Measurements from ENCODE around the gene PAX2. TPM values are rescaled to one million over a fixed set of nuclear protein-coding genes. Genes with fewer than 3 reads are reported as not detected.

PAX2 gene
- polyA plus RNA-seq, 1 experiment: not detected

- no peak overlapping the region for H3K4me3 ChIP-seq (ENCODE audit: low read depth, low read length)
- ChIA-PET POLR2A (no interaction called here), CTCF (no interaction called here)
- no peak for DNase-seq (ENCODE audit: low read depth)
- peaks cover 35% of the 10 kb centered on the region for H3K27me3 ChIP-seq (ENCODE audit: control insufficient read depth, insufficient read depth, low read length)
- no peaks in the 10 kb centered on the region for H3K36me3 ChIP-seq (ENCODE audit: control insufficient read depth, insufficient read depth, low read length)
- TF ChIP-seq CTCF (IDR thresholded peaks at IDR 0.05; ENCODE audit: insufficient read depth, low read depth, low read length): no peak
Measured at GRCh38 chr10:100802607-100803006, 57.2 kb downstream of the PAX2 start.

- no peak for TF ChIP-seq CTCF (IDR thresholded peaks at IDR 0.05; ENCODE audit: insufficient read depth, low read depth, low read length)
- DNase-seq (ENCODE audit: low read depth): no peak
- H3K27me3 ChIP-seq (ENCODE audit: control insufficient read depth, insufficient read depth, low read length): peaks cover 36% of the 10 kb centered on the region
- H3K4me3 ChIP-seq (ENCODE audit: low read depth, low read length): no peak overlapping the region
- H3K36me3 ChIP-seq (ENCODE audit: control insufficient read depth, insufficient read depth, low read length): no peaks in the 10 kb centered on the region
- ChIA-PET POLR2A (no interaction called here), CTCF (no interaction called here)
Measured at GRCh38 chr10:100803492-100803891, 58.1 kb downstream of the PAX2 start.

GRCh38 chr10:100803908-100804307 lies 58.5 kb downstream of the PAX2 start:
- no peak overlapping the region for H3K4me3 ChIP-seq (ENCODE audit: low read depth, low read length)
- POLR2A ChIA-PET: no interaction called here
- no peak for TF ChIP-seq CTCF (IDR thresholded peaks at IDR 0.05; ENCODE audit: insufficient read depth, low read depth, low read length)
- CTCF ChIA-PET: interaction anchor here (0.8 kb wide), 1 partner anchor 11 kb away, joined by 3 read pairs; no protein-coding TSS in a partner anchor
- H3K36me3 ChIP-seq (ENCODE audit: control insufficient read depth, insufficient read depth, low read length): no peaks in the 10 kb centered on the region
- H3K27me3 ChIP-seq (ENCODE audit: control insufficient read depth, insufficient read depth, low read length): peaks cover 36% of the 10 kb centered on the region
- no peak for DNase-seq (ENCODE audit: low read depth)

- H3K36me3 ChIP-seq (ENCODE audit: control insufficient read depth, insufficient read depth, low read length): no peaks in the 10 kb centered on the region
- no peak for TF ChIP-seq CTCF (IDR thresholded peaks at IDR 0.05; ENCODE audit: insufficient read depth, low read depth, low read length)
- ChIA-PET CTCF (no interaction called here), POLR2A (no interaction called here)
- no peak for DNase-seq (ENCODE audit: low read depth)
- H3K27me3 ChIP-seq (ENCODE audit: control insufficient read depth, insufficient read depth, low read length): peaks cover 38% of the 10 kb centered on the region
- no peak overlapping the region for H3K4me3 ChIP-seq (ENCODE audit: low read depth, low read length)
Measured at GRCh38 chr10:100805543-100806355, 60.4 kb downstream of the PAX2 start.

GRCh38 chr10:100806356-100806645 lies 60.9 kb downstream of the PAX2 start:
- H3K27me3 ChIP-seq (ENCODE audit: control insufficient read depth, insufficient read depth, low read length): peaks cover 41% of the 10 kb centered on the region
- CTCF ChIA-PET: no interaction called here
- DNase-seq (ENCODE audit: low read depth): no peak
- no peak for TF ChIP-seq CTCF (IDR thresholded peaks at IDR 0.05; ENCODE audit: insufficient read depth, low read depth, low read length)
- H3K36me3 ChIP-seq (ENCODE audit: control insufficient read depth, insufficient read depth, low read length): no peaks in the 10 kb centered on the region
- POLR2A ChIA-PET: no interaction called here
- no peak overlapping the region for H3K4me3 ChIP-seq (ENCODE audit: low read depth, low read length)

Data from BJ (cell line).